HepG2 (cell line): ENCODE results near the gene MIB1. TPM values are rescaled to one million over a fixed set of nuclear protein-coding genes. Genes with fewer than 3 reads are reported as not detected.
A peak's percentile ranks its signal among the peaks of the same experiment; 100 is the strongest.

ENCODE experiments used
- BRCA1 ChIP-seq: sonication (generic); formaldehyde crosslinking; IDR thresholded peaks from 2 replicates; pipeline ENCODE4 v1.4.0; 2020; ENCODE audit warnings: missing genetic modification reagents
- CREB1 ChIP-seq, 2 experiments: fragments of 450-650 bp in 1 of 2; IDR thresholded peaks; 2 replicates each; pipeline ENCODE4 v1.6.1; 2016 to 2017; ENCODE audit warnings: control low read depth in 1 of 2, mild to moderate bottlenecking in 1 of 2, missing compliant biosample characterization in 1 of 2, missing genetic modification characterization in 1 of 2
- FOXO1 ChIP-seq: sonication (generic); formaldehyde crosslinking; IDR thresholded peaks from 2 replicates; pipeline ENCODE4 v1.4.0; 2020; ENCODE audit warnings: missing genetic modification reagents
- GATAD2A ChIP-seq: IDR thresholded peaks from 2 replicates; pipeline ENCODE4 v1.6.1; 2016
- HIVEP1 ChIP-seq: sonication (generic); formaldehyde crosslinking; IDR thresholded peaks from 2 replicates; pipeline ENCODE4 v1.4.0; 2020; ENCODE audit warnings: mild to moderate bottlenecking, missing genetic modification reagents
- MAFG ChIP-seq: sonication (generic); formaldehyde crosslinking; IDR thresholded peaks from 2 replicates; pipeline ENCODE4 v1.5.1; 2020; ENCODE audit warnings: mild to moderate bottlenecking, missing genetic modification reagents
- NCOA5 ChIP-seq: sonication (generic); formaldehyde crosslinking; IDR thresholded peaks from 2 replicates; pipeline ENCODE4 v1.4.0; 2020; ENCODE audit warnings: missing genetic modification reagents
- SAFB2 ChIP-seq: sonication (generic); formaldehyde crosslinking; IDR thresholded peaks from 2 replicates; pipeline ENCODE4 v1.5.1; 2020; ENCODE audit warnings: missing genetic modification reagents, low read depth, mild to moderate bottlenecking, borderline replicate concordance
- SALL1 ChIP-seq: sonication (generic); formaldehyde crosslinking; IDR thresholded peaks from 2 replicates; pipeline ENCODE4 v1.8.0; 2022; ENCODE audit warnings: mild to moderate bottlenecking, missing genetic modification reagents
- SIX1 ChIP-seq: sonication (generic); formaldehyde crosslinking; IDR thresholded peaks from 2 replicates; pipeline ENCODE4 v1.4.0; 2020; ENCODE audit warnings: missing genetic modification reagents, borderline replicate concordance
- SOX6 ChIP-seq, 2 experiments: fragments of 450-650 bp in 1 of 2; sonication (generic) in 1 of 2; formaldehyde crosslinking in 1 of 2; IDR thresholded peaks; 2 replicates each; pipeline versions ENCODE4 v1.4.0 to v1.6.1; 2017 to 2020; ENCODE audit warnings: antibody characterized with exemption in 1 of 2, mild to moderate bottlenecking in 1 of 2, missing genetic modification reagents in 1 of 2
- ZFP90 ChIP-seq: sonication (generic); formaldehyde crosslinking; IDR thresholded peaks from 2 replicates; pipeline ENCODE4 v1.8.0; 2022; ENCODE audit warnings: missing genetic modification reagents, mild to moderate bottlenecking, inconsistent platforms, borderline replicate concordance
- ZNF20 ChIP-seq: sonication (generic); formaldehyde crosslinking; IDR thresholded peaks from 2 replicates; pipeline ENCODE4 v1.4.0; 2020; ENCODE audit warnings: mild to moderate bottlenecking, moderate library complexity, missing genetic modification reagents
- ZNF296 ChIP-seq: sonication (generic); formaldehyde crosslinking; conservative IDR thresholded peaks from 2 replicates; pipeline ENCODE4 v1.5.0; 2020; ENCODE audit warnings: mild to moderate bottlenecking, missing genetic modification reagents
- ZNF550 ChIP-seq: sonication (generic); formaldehyde crosslinking; IDR thresholded peaks from 2 replicates; pipeline ENCODE4 v1.4.0; 2020; ENCODE audit warnings: mild to moderate bottlenecking, missing genetic modification reagents, borderline replicate concordance
- ZNF781 ChIP-seq: sonication (generic); formaldehyde crosslinking; IDR thresholded peaks from 2 replicates; pipeline ENCODE4 v1.5.1; 2020; ENCODE audit warnings: borderline replicate concordance, mild to moderate bottlenecking, missing genetic modification reagents; ENCODE audit errors: not compliant biosample characterization
- ZNF83 ChIP-seq: sonication (generic); formaldehyde crosslinking; IDR thresholded peaks from 2 replicates; pipeline ENCODE4 v1.4.0; 2020; ENCODE audit warnings: missing genetic modification reagents, mild to moderate bottlenecking, borderline replicate concordance
- polyA plus RNA-seq, 8 experiments: library from polyadenylated mRNA; depleted of rRNA in 3 of 8; stranded (reverse) in 7 of 8; unstranded in 1 of 8; fragments of >200 nt; fragmentation: Illumina TruSeq in 4 of 8; extraction: Trizol in 4 of 8; gene quantifications; 2 replicates each; pipeline versions ENCODE4 v1.2.1 to v1.2.3, GENCODE V29; 2011 to 2016; ENCODE audit warnings: low read depth in 4 of 8, missing spikeins in 1 of 8, mixed read lengths in 1 of 8; ENCODE audit not compliant: insufficient read depth in 1 of 8
- total RNA-seq, 5 experiments: library from RNA; depleted of rRNA; stranded (reverse); fragments of >200 nt; fragmentation: Illumina TruSeq; extraction: Trizol; gene quantifications; 2 replicates each; pipeline ENCODE4 v1.2.3, GENCODE V29; 2016; ENCODE audit warnings: low read depth in 1 of 5
- TF ChIP-seq, protein P1 (sequence below): IDR thresholded peaks from 2 replicates; pipeline ENCODE4 v1.4.0; 2020; ENCODE audit warnings: mild to moderate bottlenecking, missing genetic modification reagents
- TF ChIP-seq, protein P2 (sequence below): sonication (generic); formaldehyde crosslinking; IDR thresholded peaks from 2 replicates; pipeline ENCODE4 v1.5.0; 2020; ENCODE audit warnings: mild to moderate bottlenecking, missing genetic modification reagents
- TF ChIP-seq, protein P3 (sequence below): sonication (generic); formaldehyde crosslinking; IDR thresholded peaks from 2 replicates; pipeline ENCODE4 v1.4.0; 2020; ENCODE audit warnings: missing genetic modification reagents
- TF ChIP-seq, protein P4 (sequence below), 2 experiments: sonication (generic) in 1 of 2; formaldehyde crosslinking in 1 of 2; IDR thresholded peaks; 2 replicates each; pipeline versions ENCODE4 v1.4.0 to v1.6.1; 2018 to 2020; ENCODE audit warnings: missing genetic modification reagents in 2 of 2, borderline replicate concordance in 1 of 2, low read depth in 1 of 2, mild to moderate bottlenecking in 1 of 2, missing biosample characterization in 1 of 2

The MIB1 gene
- total and polyA plus RNA-seq, 2 of the 13 experiments (the other 11 are each of a cell fraction or from before 2014, with no cell fraction given) = 12.0 to 47.0 TPM

DNA sequence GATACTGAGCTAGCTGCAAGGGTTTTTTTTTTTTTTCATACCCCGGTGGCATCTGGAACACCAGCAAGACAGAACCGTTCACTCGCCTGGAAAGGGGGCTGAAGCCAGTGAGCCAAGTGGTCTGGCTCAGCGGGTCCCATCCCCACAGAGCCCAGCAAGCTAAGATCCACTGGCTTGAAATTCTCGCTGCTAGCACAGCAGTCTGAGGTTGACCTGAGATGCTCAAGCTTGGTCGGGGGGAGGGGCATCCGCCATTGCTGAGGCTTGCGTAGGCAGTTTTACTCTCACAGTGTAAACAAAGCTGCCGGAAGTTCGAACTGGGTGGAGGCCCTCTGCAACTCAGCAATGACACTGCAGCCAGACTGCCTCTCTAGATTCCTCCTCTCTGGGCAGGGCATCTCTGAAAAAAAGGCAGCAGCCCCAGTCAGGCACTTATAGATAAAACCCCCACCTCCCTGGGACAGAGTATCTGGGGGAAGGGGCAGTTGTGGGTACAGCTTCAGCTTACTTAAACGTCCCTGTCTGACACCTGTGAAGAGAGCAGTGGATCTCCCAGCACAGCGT, 5.1 kb upstream of the MIB1 start (continued):
- TF ChIP-seq, protein P1, sequence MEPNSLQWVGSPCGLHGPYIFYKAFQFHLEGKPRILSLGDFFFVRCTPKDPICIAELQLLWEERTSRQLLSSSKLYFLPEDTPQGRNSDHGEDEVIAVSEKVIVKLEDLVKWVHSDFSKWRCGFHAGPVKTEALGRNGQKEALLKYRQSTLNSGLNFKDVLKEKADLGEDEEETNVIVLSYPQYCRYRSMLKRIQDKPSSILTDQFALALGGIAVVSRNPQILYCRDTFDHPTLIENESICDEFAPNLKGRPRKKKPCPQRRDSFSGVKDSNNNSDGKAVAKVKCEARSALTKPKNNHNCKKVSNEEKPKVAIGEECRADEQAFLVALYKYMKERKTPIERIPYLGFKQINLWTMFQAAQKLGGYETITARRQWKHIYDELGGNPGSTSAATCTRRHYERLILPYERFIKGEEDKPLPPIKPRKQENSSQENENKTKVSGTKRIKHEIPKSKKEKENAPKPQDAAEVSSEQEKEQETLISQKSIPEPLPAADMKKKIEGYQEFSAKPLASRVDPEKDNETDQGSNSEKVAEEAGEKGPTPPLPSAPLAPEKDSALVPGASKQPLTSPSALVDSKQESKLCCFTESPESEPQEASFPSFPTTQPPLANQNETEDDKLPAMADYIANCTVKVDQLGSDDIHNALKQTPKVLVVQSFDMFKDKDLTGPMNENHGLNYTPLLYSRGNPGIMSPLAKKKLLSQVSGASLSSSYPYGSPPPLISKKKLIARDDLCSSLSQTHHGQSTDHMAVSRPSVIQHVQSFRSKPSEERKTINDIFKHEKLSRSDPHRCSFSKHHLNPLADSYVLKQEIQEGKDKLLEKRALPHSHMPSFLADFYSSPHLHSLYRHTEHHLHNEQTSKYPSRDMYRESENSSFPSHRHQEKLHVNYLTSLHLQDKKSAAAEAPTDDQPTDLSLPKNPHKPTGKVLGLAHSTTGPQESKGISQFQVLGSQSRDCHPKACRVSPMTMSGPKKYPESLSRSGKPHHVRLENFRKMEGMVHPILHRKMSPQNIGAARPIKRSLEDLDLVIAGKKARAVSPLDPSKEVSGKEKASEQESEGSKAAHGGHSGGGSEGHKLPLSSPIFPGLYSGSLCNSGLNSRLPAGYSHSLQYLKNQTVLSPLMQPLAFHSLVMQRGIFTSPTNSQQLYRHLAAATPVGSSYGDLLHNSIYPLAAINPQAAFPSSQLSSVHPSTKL (CRISPR knock-in tag) = peak; percentile 62
- TF ChIP-seq SAFB2 (CRISPR knock-in tag) (no peak), HIVEP1 (CRISPR knock-in tag) (0 out of 2 replicates have a peak, but pooled peaks have one; percentile 11), ZNF296 (no peak), CREB1 (IDR thresholded peaks at IDR 0.05) (no peak), CREB1 (CRISPR knock-in tag; IDR thresholded peaks at IDR 0.05) (peak; percentile 46; the same call in 1 of the 2 replicates), MAFG (CRISPR knock-in tag) (no peak), ZNF83 (CRISPR knock-in tag) (no peak), BRCA1 (CRISPR knock-in tag) (no peak), ZFP90 (0 out of 2 replicates have a peak, but pooled peaks have one; percentile 24), ZNF550 (CRISPR knock-in tag) (no peak), GATAD2A (peak; percentile 69), SOX6 (IDR thresholded peaks at IDR 0.05) (no peak), SOX6 (CRISPR knock-in tag; IDR thresholded peaks at IDR 0.05) (peak; percentile 43), SALL1 (CRISPR knock-in tag) (peak; percentile 71), NCOA5 (CRISPR knock-in tag) (no peak), FOXO1 (CRISPR knock-in tag) (no peak; the same call in 1 of the 2 replicates), SIX1 (0 out of 2 replicates have a peak, but pooled peaks have one; percentile 15), ZNF20 (CRISPR knock-in tag) (no peak), ZNF781 (CRISPR knock-in tag) (no peak)
- TF ChIP-seq, protein P2, sequence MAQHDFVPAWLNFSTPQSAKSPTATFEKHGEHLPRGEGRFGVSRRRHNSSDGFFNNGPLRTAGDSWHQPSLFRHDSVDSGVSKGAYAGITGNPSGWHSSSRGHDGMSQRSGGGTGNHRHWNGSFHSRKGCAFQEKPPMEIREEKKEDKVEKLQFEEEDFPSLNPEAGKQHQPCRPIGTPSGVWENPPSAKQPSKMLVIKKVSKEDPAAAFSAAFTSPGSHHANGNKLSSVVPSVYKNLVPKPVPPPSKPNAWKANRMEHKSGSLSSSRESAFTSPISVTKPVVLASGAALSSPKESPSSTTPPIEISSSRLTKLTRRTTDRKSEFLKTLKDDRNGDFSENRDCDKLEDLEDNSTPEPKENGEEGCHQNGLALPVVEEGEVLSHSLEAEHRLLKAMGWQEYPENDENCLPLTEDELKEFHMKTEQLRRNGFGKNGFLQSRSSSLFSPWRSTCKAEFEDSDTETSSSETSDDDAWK (CRISPR knock-in tag) = no peak
- TF ChIP-seq, protein P3, sequence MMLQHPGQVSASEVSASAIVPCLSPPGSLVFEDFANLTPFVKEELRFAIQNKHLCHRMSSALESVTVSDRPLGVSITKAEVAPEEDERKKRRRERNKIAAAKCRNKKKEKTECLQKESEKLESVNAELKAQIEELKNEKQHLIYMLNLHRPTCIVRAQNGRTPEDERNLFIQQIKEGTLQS (CRISPR knock-in tag) = 0 out of 2 replicates have a peak, but pooled peaks have one; percentile 31
- TF ChIP-seq, protein P4, sequence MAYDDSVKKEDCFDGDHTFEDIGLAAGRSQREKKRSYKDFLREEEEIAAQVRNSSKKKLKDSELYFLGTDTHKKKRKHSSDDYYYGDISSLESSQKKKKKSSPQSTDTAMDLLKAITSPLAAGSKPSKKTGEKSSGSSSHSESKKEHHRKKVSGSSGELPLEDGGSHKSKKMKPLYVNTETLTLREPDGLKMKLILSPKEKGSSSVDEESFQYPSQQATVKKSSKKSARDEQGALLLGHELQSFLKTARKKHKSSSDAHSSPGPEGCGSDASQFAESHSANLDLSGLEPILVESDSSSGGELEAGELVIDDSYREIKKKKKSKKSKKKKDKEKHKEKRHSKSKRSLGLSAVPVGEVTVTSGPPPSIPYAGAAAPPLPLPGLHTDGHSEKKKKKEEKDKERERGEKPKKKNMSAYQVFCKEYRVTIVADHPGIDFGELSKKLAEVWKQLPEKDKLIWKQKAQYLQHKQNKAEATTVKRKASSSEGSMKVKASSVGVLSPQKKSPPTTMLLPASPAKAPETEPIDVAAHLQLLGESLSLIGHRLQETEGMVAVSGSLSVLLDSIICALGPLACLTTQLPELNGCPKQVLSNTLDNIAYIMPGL (CRISPR knock-in tag; IDR thresholded peaks at IDR 0.05; ENCODE audit: borderline replicate concordance in 1 of 2, low read depth in 1 of 2) = 0 out of 4 replicates have a peak, but pooled peaks of 1 of the 2 experiments have one; percentile 28
